Central memory CD8-positive, alpha-beta T cell (primary cell): ENCODE measurements around the gene ABCA2.

ENCODE experiments used
- ATAC-seq: fragments of 150-1000 bp; cut with Tn5 transposase; replicated peaks from 2 replicates; pipeline ENCODE4 v1.10.0; 2022; ENCODE audit warnings: mild to moderate bottlenecking, moderate FRiP score, moderate number of reproducible peaks; ENCODE audit not compliant: poor library complexity, severe bottlenecking; ENCODE audit errors: extremely low read depth
- DNase-seq, 2 donors: peaks; one replicate each; pipeline ENCODE4 v3.0.0; 2021; ENCODE audit warnings: low spot score in 2 of 2
- H3K27ac Mint-ChIP-seq: one replicate; pipeline ENCODE4 v1.8.0; 2022; ENCODE audit warnings: low read depth, mild to moderate bottlenecking, moderate library complexity, mixed read lengths
- H3K27me3 Mint-ChIP-seq: one replicate; pipeline ENCODE4 v1.8.0; 2022; ENCODE audit warnings: mixed read lengths
- H3K36me3 Mint-ChIP-seq: one replicate; pipeline ENCODE4 v1.8.0; 2022; ENCODE audit warnings: mild to moderate bottlenecking, moderate library complexity, mixed read lengths; ENCODE audit not compliant: insufficient read depth
- H3K4me1 Mint-ChIP-seq: one replicate; pipeline ENCODE4 v1.8.0; 2022; ENCODE audit warnings: mixed read lengths
- H3K4me3 Mint-ChIP-seq: one replicate; pipeline ENCODE4 v1.8.0; 2022; ENCODE audit warnings: mild to moderate bottlenecking, moderate library complexity, mixed read lengths
- H3K9me3 Mint-ChIP-seq: one replicate; pipeline ENCODE4 v1.8.0; 2022; ENCODE audit warnings: mixed read lengths

The ABCA2 gene

DNA sequence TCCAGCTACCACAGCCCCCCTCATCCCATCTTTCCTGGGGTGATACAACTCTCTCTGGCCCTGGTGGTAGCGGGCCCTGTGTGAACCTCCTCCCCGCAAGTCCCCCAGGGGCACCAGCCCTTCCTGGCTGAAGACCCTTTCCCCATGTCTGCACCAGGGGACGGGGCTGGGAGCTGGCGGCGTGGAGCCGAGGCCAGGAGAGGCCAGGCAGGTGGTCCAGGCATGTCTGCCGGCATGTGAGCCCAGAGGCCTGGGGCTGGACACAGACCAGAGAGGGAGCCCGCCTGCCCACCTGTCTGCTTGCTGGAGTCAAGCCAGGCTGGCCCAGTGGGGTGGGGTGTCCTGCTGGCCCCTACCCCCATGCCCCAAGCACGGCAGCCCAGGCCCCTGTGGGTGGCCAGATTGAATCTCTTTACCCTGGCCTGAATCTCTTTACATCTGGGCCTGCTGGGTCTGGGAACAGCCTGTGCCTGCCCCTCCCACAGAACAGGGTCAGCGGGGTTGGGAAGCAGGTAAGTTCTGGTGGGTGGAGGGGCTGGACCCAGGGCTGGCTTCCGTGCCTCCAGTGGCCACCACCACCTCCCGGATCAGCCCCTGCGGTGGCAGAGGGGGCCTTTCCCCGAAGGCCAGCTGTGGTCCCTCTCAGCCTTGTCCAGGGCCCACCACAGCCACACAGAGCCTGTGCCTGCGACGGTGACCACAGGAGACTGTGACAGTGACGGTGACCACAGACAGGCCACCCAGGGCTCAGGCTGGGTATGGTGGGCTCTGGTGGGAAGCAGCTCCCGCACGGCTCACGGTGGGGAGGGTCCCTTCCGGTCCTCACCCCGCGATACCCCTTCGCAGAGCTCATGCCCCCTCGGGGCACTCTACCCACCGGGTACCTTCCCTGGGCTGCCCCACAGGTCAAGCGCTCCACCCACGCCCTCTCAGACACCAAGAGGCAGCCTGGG lies 68.9 kb downstream of the ABCA2 start:
- H3K27me3 Mint-ChIP-seq, result no peaks in the 10 kb centered on the region
- peak overlapping the region; percentile 87 for H3K27ac Mint-ChIP-seq
- H3K36me3 Mint-ChIP-seq, result peaks cover 2% of the 10 kb centered on the region
- H3K4me3 Mint-ChIP-seq, result peak overlapping the region; percentile 76
- peaks cover 56% of the 10 kb centered on the region for H3K4me1 Mint-ChIP-seq
- DNase-seq (no peak), ATAC-seq (no peak)
- no peaks in the 10 kb centered on the region for H3K9me3 Mint-ChIP-seq

DNA sequence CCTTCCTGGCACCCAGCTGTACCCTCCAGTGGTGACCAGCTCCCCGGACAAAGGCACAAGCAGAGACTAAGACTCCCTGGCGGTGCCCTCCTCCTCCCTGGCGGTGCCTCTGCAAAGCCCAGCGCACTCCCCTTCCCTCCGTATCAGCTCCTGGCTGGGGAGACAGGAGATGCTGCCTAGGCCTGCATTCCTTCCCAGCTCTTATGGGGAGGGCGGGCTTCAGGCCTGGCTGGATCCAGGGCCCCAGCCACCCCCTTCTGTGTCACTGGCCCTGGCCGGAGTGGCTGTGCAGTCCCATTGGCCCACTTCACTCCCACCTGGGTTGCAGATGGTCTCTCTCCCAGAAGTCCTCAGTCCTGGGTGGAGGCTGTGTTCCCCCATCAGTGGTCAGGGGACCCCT lies 69.6 kb downstream of the ABCA2 start:
- Mint-ChIP-seq H3K4me3 (no peak overlapping the region), H3K27me3 (no peaks in the 10 kb centered on the region), H3K36me3 (peaks cover 2% of the 10 kb centered on the region), H3K27ac (no peak overlapping the region), H3K9me3 (no peaks in the 10 kb centered on the region), H3K4me1 (peaks cover 56% of the 10 kb centered on the region)
- no peak for DNase-seq
- no peak for ATAC-seq

DNA sequence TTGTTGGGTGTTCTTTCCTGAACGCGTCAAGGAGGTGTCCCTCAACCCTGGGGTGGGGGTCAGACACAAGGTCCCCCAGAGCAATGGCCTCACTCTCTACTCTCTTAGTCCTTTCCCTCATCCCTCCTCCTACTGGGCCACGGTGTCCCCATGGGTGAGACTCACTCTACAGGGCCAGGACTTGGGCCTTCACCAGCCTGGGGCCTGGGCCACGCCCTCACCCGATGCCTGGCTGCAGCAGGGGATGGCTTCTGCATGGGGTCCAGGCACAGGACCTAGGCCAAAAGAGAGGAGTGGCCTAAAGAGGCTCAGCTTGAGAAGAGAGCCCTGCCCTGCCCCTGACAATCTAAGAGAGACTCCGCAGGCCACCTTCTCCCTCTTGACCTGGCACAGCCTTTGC lies 70.1 kb downstream of the ABCA2 start:
- Mint-ChIP-seq H3K27ac (no peak overlapping the region), H3K4me1 (peaks cover 51% of the 10 kb centered on the region), H3K36me3 (peaks cover 2% of the 10 kb centered on the region), H3K27me3 (no peaks in the 10 kb centered on the region), H3K9me3 (no peaks in the 10 kb centered on the region), H3K4me3 (no peak overlapping the region)
- no peak for DNase-seq
- no peak for ATAC-seq

DNA sequence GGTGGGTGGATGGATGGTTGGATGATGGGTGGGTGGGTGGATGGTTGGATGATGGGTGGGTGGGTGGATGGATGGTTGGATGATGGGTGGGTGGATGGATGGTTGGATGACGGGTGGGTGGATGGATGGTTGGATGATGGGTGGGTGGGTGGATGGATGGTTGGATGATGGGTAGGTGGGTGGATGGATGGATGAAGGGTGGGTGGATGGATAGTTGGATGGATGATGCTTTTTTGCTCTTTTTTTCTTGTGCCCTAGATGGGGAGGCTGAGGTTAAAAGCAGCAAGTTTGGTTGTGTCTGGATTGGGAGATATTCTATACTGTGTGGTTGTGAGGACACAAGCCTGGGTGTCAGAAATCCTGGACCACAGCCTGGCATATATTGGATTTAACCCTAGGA lies 70.6 kb downstream of the ABCA2 start:
- Mint-ChIP-seq H3K36me3 (peaks cover 2% of the 10 kb centered on the region), H3K9me3 (no peaks in the 10 kb centered on the region), H3K4me1 (peaks cover 47% of the 10 kb centered on the region), H3K27ac (no peak overlapping the region), H3K4me3 (no peak overlapping the region), H3K27me3 (no peaks in the 10 kb centered on the region)
- ATAC-seq, result no peak
- DNase-seq, result no peak
